HG03520 (cell line): Measurements from ENCODE around the gene PTGFRN.

ENCODE experiments used
- ATAC-seq: cut with Tn5 transposase; IDR thresholded peaks from one replicate; pipeline ENCODE4 v1.9.1; 2021; ENCODE audit warnings: mild to moderate bottlenecking, moderate library complexity; ENCODE audit not compliant: unreplicated experiment

Gene PTGFRN

GRCh38 chr1:117026361-117026760, 116.6 kb downstream of the PTGFRN start:
- no peak for ATAC-seq

DNA sequence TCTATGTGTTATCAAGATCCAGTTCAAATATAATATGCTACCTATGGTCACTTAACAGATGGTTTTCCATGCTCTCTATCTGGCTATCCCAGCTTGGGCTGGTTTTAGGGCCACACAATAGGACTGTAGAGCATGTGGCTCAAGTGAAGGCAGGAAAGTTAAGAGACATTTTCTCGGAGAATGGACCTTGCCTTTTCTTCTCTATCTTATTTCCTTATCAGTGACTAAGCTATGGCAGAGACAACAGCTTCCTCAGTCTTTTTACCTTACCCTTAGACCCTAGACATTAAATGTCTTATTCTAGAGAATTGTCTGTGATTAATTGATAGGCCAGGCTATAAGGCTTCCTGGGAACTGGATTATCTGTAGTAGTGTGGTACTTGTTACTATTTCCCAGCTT, 120.0 kb downstream of the PTGFRN start:
- no peak for ATAC-seq

GRCh38 chr1:117030271-117030877, 120.7 kb downstream of the PTGFRN start:
- no peak for ATAC-seq

DNA sequence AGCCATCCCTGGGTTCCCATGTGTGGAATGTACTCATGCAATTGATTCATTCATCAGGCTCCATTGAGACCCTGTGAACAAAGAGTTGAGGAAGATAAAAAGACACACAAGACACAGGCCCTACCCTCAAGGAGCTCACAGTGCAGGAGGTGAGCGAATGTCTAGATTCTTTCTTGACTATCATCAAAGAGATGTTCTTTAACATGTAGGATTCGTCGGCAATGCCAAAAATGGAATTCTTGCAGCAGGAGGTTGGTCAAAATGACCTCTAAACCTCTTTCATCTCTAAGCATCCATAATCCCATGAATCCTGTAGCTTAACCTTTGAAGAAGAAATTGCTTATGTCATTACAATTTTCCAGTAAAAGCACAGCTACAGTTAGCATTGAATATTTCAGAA, 122.5 kb downstream of the PTGFRN start:
- ATAC-seq = no peak

- ATAC-seq = no peak
These were observed 123.2 kb downstream of the PTGFRN start for GRCh38 chr1:117032681-117033539.

DNA sequence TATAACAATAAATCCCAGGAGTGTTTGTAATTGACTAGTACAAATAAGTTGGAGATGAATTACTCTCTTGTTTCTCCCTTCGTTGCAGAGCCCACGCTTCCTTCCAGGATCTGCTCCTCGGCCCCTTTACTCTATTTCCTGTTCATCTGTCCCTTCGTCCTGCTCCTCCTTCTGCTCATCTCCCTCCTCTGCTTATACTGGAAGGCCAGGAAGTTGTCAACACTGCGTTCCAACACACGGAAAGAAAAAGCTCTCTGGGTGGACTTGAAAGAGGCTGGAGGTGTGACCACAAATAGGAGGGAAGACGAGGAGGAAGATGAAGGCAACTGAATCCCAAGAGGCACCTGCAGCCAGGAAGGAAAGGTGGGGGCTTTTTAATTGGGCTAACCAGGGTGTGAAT, 124.1 kb downstream of the PTGFRN start:
- no peak for ATAC-seq

- ATAC-seq = no peak
These were observed 125.1 kb downstream of the PTGFRN start for GRCh38 chr1:117034791-117035290.

GRCh38 chr1:117036018-117036461, 126.3 kb downstream of the PTGFRN start:
- no peak for ATAC-seq

DNA sequence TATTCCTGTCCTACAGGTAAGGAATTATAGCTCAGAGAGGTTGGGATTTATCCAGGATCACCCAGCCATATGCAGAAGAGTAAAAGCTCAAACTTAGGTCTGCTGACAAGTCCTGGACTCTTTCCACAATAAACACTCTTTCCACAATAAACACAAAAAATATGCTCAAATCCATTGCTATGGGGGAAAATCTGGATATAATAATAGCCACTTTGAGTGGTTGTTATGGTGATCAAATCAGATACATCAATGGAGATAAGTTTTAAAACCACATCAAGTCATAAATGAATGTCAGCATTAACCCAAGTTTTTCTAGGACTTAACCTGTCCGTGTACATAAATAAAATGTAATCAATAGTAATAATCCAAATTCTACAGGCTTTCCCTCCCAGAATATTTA, 128.1 kb downstream of the PTGFRN start:
- no peak for ATAC-seq

DNA sequence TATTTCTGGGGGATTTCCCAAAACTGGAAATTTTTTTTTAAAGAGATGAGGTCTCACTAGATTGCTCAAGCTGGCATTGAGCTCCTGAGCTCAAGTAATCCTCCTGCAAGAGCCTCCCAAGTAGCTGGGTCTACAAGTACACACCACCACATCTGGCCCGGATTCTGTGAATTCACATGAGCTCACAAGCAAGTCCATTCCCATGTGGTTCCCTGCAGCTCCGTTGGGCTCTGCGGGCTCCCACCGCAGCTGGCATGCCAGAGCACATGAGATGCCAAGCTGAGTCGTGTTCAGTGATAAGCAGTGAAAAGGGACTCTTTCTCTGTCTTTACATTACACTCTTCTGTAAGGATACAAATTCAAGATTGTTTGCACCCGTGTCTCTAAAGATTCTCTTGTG, 128.5 kb downstream of the PTGFRN start:
- ATAC-seq = no peak
